ENCODE results near the gene VMP1. TPM values are rescaled to one million over a fixed set of nuclear protein-coding genes. Genes with fewer than 3 reads are reported as not detected.

The VMP1 gene
- total and polyA plus RNA-seq, 2 of the 13 experiments (the other 11 are each of a cell fraction or from before 2014, with no cell fraction given), result 186 to 271 TPM

- TF ChIP-seq ZNF414 (CRISPR knock-in tag; IDR thresholded peaks at IDR 0.05), result no peak; the same call in 1 of the 2 replicates
- TF ChIP-seq FOXC1 (CRISPR knock-in tag; IDR thresholded peaks at IDR 0.05; ENCODE audit: borderline replicate concordance), result no peak
- no peak for TF ChIP-seq MTERF4 (CRISPR knock-in tag; IDR thresholded peaks at IDR 0.05)
- no peak for TF ChIP-seq BHLHE40 (IDR thresholded peaks at IDR 0.05; ENCODE audit: low read length)
- peak; percentile 90 to 96 for TF ChIP-seq EP300 (IDR thresholded peaks at IDR 0.05; ENCODE audit: low read depth in 2 of 2, low read length in 2 of 2)
- peak; percentile 93 for TF ChIP-seq EP300 (CRISPR knock-in tag; IDR thresholded peaks at IDR 0.05; ENCODE audit: borderline replicate concordance)
- TF ChIP-seq ZNF430 (CRISPR knock-in tag; IDR thresholded peaks at IDR 0.05), result 0 out of 2 replicates have a peak, but pooled peaks have one; percentile 61
- TF ChIP-seq ZMAT5 (CRISPR knock-in tag; IDR thresholded peaks at IDR 0.05; ENCODE audit: borderline replicate concordance, low read depth), result no peak
- no peak for TF ChIP-seq ZXDC (CRISPR knock-in tag; IDR thresholded peaks at IDR 0.05)
- TF ChIP-seq ATF5 (CRISPR knock-in tag; IDR thresholded peaks at IDR 0.05; ENCODE audit: low read depth), result no peak
- no peak for TF ChIP-seq PREB (CRISPR knock-in tag; IDR thresholded peaks at IDR 0.05)
- TF ChIP-seq ZNF138 (CRISPR knock-in tag; IDR thresholded peaks at IDR 0.05; ENCODE audit: low read depth), result no peak
- TF ChIP-seq NRL (CRISPR knock-in tag; IDR thresholded peaks at IDR 0.05; ENCODE audit: borderline replicate concordance), result no peak
- no peak for TF ChIP-seq NR0B2 (CRISPR knock-in tag; IDR thresholded peaks at IDR 0.05)
- no peak; the same call in 1 of the 2 replicates for TF ChIP-seq ZNF607 (CRISPR knock-in tag; IDR thresholded peaks at IDR 0.05; ENCODE audit: borderline replicate concordance)
- TF ChIP-seq ZNF354B (CRISPR knock-in tag; IDR thresholded peaks at IDR 0.05), result no peak
- TF ChIP-seq ELF4 (CRISPR knock-in tag; IDR thresholded peaks at IDR 0.05; ENCODE audit: borderline replicate concordance), result no peak
- no peak for TF ChIP-seq KLF12 (CRISPR knock-in tag; IDR thresholded peaks at IDR 0.05; ENCODE audit: borderline replicate concordance)
Measured at GRCh38 chr17:59837308-59838051, 130.0 kb downstream of the VMP1 start (continued).
